ENCODE data around the gene MRPL42.

GRCh38 chr12:93469386-93469785 lies 2.1 kb downstream of the MRPL42 start:
- TF ChIP-seq CTCF (optimal IDR thresholded peaks at IDR 0.05 in 1 of 3, IDR thresholded peaks at IDR 0.05 in 1 of 3, conservative IDR thresholded peaks at IDR 0.05 in 1 of 3; ENCODE audit: extremely low read depth in 1 of 3, insufficient read depth in 2 of 3, low read length in 3 of 3) (no peak), EZH2 (IDR thresholded peaks at IDR 0.05; ENCODE audit: low read length) (no peak)

All from keratinocyte (primary cell).